Measurements from ENCODE around the gene PKP2. TPM values are rescaled to one million over a fixed set of nuclear protein-coding genes. Genes with fewer than 3 reads are reported as not detected.

Gene PKP2
- total and polyA plus RNA-seq, 2 of the 4 experiments (the other 2 are of a cell fraction): 0.10 to 0.18 TPM

GRCh38 chr12:32765906-32766305, 130.7 kb downstream of the PKP2 start:
- DNase-seq: no peak

More at GRCh38 chr12:32765906-32766305, 130.7 kb downstream of the PKP2 start:
- no peak overlapping the region for H2AK9ac ChIP-seq (replicated peaks; ENCODE audit: low read depth, low read length, poor library complexity)
- no peak overlapping the region for H3K9ac ChIP-seq (ENCODE audit: low read depth, low read length)
- dilution Hi-C loops (cut with HindIII; ENCODE audit: low sequenced_read_pairs, unreplicated experiment) (no loop called here), intact Hi-C loops (cut with micrococcal nuclease) (no loop called here), in situ Hi-C loops (cut with MboI; ENCODE audit: low sequenced_read_pairs) (no loop called here)
- no peak for ATAC-seq (ENCODE audit: low read depth)
- ChIA-PET POLR2A (ENCODE audit: unreplicated experiment) (no interaction called here), CTCF (no interaction called here)
- no peak overlapping the region for H4K8ac ChIP-seq (ENCODE audit: low read depth in 2 of 2, low read length in 2 of 2)
- H3K9me3 ChIP-seq (ENCODE audit: control insufficient read depth, insufficient read depth, low read length): no peaks in the 10 kb centered on the region
- no peaks in the 10 kb centered on the region for H3K36me3 ChIP-seq (ENCODE audit: control insufficient read depth, insufficient read depth, low read length)
- no peaks in the 10 kb centered on the region for H3K4me1 ChIP-seq (ENCODE audit: control insufficient read depth, insufficient read depth, low read length)
- no peak overlapping the region for H3K18ac ChIP-seq (ENCODE audit: low read depth, low read length)
- H3K56ac ChIP-seq (ENCODE audit: extremely low read depth, insufficient read depth, low read length): no peak overlapping the region
- no peaks in the 10 kb centered on the region for H4K20me1 ChIP-seq (ENCODE audit: insufficient read depth, low read length)
- H2BK120ac ChIP-seq (ENCODE audit: low read depth, low read length): no peak overlapping the region
- WGBS, 2 experiments (ENCODE audit: extremely low coverage in 2 of 2, insufficient read length in 1 of 2): no CpG with 5 or more reads among the region's 4 CpGs
- no peak overlapping the region for H3K4me3 ChIP-seq (ENCODE audit: insufficient read depth, low read depth, low read length)
- no peak overlapping the region for H3K14ac ChIP-seq (replicated peaks; ENCODE audit: low read depth, low read length)
- H4K91ac ChIP-seq (ENCODE audit: insufficient read depth, low read depth, low read length): no peak overlapping the region
- TF ChIP-seq CHD1 (IDR thresholded peaks at IDR 0.05; ENCODE audit: low read depth, low read length) (no peak), MXI1 (IDR thresholded peaks at IDR 0.05; ENCODE audit: borderline replicate concordance, low read depth, low read length) (no peak), RCOR1 (IDR thresholded peaks at IDR 0.05; ENCODE audit: insufficient replicate concordance, low read length) (no peak), NFE2L2 (IDR thresholded peaks at IDR 0.05; ENCODE audit: low read depth, low read length) (no peak), MAFK (IDR thresholded peaks at IDR 0.05; ENCODE audit: low read depth, low read length) (no peak), FOS (IDR thresholded peaks at IDR 0.05; ENCODE audit: low read depth, low read length) (no peak), MAZ (IDR thresholded peaks at IDR 0.05; ENCODE audit: borderline replicate concordance, low read depth, low read length) (no peak), CEBPB (IDR thresholded peaks at IDR 0.05; ENCODE audit: low read depth, low read length) (no peak), USF2 (IDR thresholded peaks at IDR 0.05; ENCODE audit: low read depth, low read length) (no peak), CTCF (conservative IDR thresholded peaks at IDR 0.05; ENCODE audit: low read depth, low read length) (no peak), POLR2A (IDR thresholded peaks at IDR 0.05; ENCODE audit: low read depth, low read length) (no peak), RFX5 (IDR thresholded peaks at IDR 0.05; ENCODE audit: low read depth, low read length) (no peak), ELK1 (IDR thresholded peaks at IDR 0.05; ENCODE audit: borderline replicate concordance, low read depth, low read length) (no peak), RAD21 (IDR thresholded peaks at IDR 0.05; ENCODE audit: low read length) (no peak), BHLHE40 (IDR thresholded peaks at IDR 0.05; ENCODE audit: low read depth, low read length) (no peak), SMC3 (IDR thresholded peaks at IDR 0.05; ENCODE audit: low read depth, low read length) (no peak)
- no peak overlapping the region for H2BK20ac ChIP-seq (ENCODE audit: low read depth, low read length)
- no peaks in the 10 kb centered on the region for H3K79me1 ChIP-seq (ENCODE audit: low read depth in 1 of 2, low read length in 2 of 2)
- H2BK15ac ChIP-seq (ENCODE audit: low read depth, low read length): no peak overlapping the region
- H4K5ac ChIP-seq (ENCODE audit: low read depth, low read length): no peak overlapping the region
- H2AFZ ChIP-seq (replicated peaks; ENCODE audit: low read length, poor library complexity): no peak overlapping the region
- H3K23ac ChIP-seq (ENCODE audit: low read depth, low read length): no peak overlapping the region
- BruUV-seq (replicated peaks): no TSS peak
- H3K9me1 ChIP-seq (ENCODE audit: insufficient read depth, low read length): no peaks in the 10 kb centered on the region
- H3K27ac ChIP-seq (ENCODE audit: insufficient read depth, low read length): no peak overlapping the region
- no peaks in the 10 kb centered on the region; the same call in 1 of the 2 replicates for H3K27me3 ChIP-seq (ENCODE audit: control insufficient read depth, insufficient read depth, low read length)
- H3K4ac ChIP-seq (ENCODE audit: low read depth, low read length): no peak overlapping the region
- no peak overlapping the region for H2BK5ac ChIP-seq (ENCODE audit: low read depth, low read length, poor library complexity, severe bottlenecking)
- no peak overlapping the region for H2AK5ac ChIP-seq (ENCODE audit: low read depth, low read length)
- H3K4me2 ChIP-seq (ENCODE audit: low read depth, low read length): no peak overlapping the region
